NT2/D1 (cell line): ENCODE measurements around the gene NFIX.

Experiments used
- YY1 ChIP-seq: IDR thresholded peaks from 2 replicates; pipeline ENCODE4 v1.6.1; 2011; ENCODE audit not compliant: insufficient read length, insufficient read depth
- ZNF274 ChIP-seq: IDR thresholded peaks from 2 replicates; pipeline ENCODE4 v1.6.1; 2011; ENCODE audit warnings: mild to moderate bottlenecking, low read depth, low read length

GRCh38 chr19:13036366-13036976 lies 41.2 kb downstream of the NFIX start:
- no peak for TF ChIP-seq ZNF274
- TF ChIP-seq YY1 = no peak
